GM23338 (cell line): Measurements from ENCODE around the gene EXOC5. TPM values are rescaled to one million over a fixed set of nuclear protein-coding genes. Genes with fewer than 3 reads are reported as not detected.
"Not testable (repeated sequence)": the region's sequence is repeated elsewhere in the genome, so short reads cannot be mapped to it uniquely, and the experiment has no call there.

Source experiments
- ATAC-seq: fragments of 200-7000 bp; cut with Tn5 transposase; 3 replicates; pipeline ENCODE4 v1.9.1; 2020
- DNase-seq: peaks from one replicate; pipeline ENCODE4 v3.0.0-alpha.2; 2015; ENCODE audit warnings: low spot score
- H2AFZ ChIP-seq: fragments of 200-600 bp; sonication (generic); 2 replicates; pipeline ENCODE4 v1.8.0; 2016; ENCODE audit warnings: antibody characterized with exemption, mild to moderate bottlenecking, moderate library complexity
- H3F3A ChIP-seq: fragments of 200-600 bp; sonication (generic); replicated peaks from 2 replicates; pipeline ENCODE4 v1.8.0; 2017; ENCODE audit warnings: antibody characterized with exemption, mixed run types, low read depth
- H3K27ac ChIP-seq: fragments of 200-600 bp; sonication (generic); 2 replicates; pipeline ENCODE4 v1.6.1; 2016; ENCODE audit warnings: low read depth
- H3K27me3 ChIP-seq: fragments of 200-600 bp; sonication (generic); 2 replicates; pipeline ENCODE4 v1.8.0; 2016; ENCODE audit warnings: mild to moderate bottlenecking, mixed run types, moderate library complexity; ENCODE audit not compliant: insufficient read depth
- H3K36me3 ChIP-seq: fragments of 200-600 bp; sonication (generic); 2 replicates; pipeline ENCODE4 v1.8.0; 2016; ENCODE audit warnings: mild to moderate bottlenecking; ENCODE audit not compliant: insufficient read depth
- H3K4me1 ChIP-seq: fragments of 200-600 bp; sonication (generic); 2 replicates; pipeline ENCODE4 v1.8.0; 2016; ENCODE audit warnings: mild to moderate bottlenecking, moderate library complexity; ENCODE audit not compliant: insufficient read depth
- H3K4me2 ChIP-seq: fragments of 200-600 bp; sonication (generic); 2 replicates; pipeline ENCODE4 v1.7.1; 2017; ENCODE audit warnings: mixed run types
- H3K4me3 ChIP-seq: fragments of 200-600 bp; sonication (generic); 2 replicates; pipeline ENCODE4 v1.6.1; 2016; ENCODE audit warnings: mixed run types
- H3K79me2 ChIP-seq: fragments of 200-600 bp; sonication (generic); replicated peaks from 2 replicates; pipeline ENCODE4 v1.8.0; 2017; ENCODE audit warnings: mild to moderate bottlenecking; ENCODE audit not compliant: insufficient read depth
- H3K9me2 ChIP-seq: fragments of 200-600 bp; sonication (generic); 2 replicates; pipeline ENCODE4 v1.8.0; 2017; ENCODE audit not compliant: insufficient read depth
- H4K20me1 ChIP-seq: fragments of 200-600 bp; sonication (generic); replicated peaks from 2 replicates; pipeline ENCODE4 v1.8.0; 2017; ENCODE audit warnings: mild to moderate bottlenecking; ENCODE audit not compliant: insufficient read depth
- H3K27ac Mint-ChIP-seq: 2 replicates; pipeline ENCODE4 v1.8.0; 2020; ENCODE audit warnings: inconsistent platforms, mild to moderate bottlenecking, moderate library complexity, mixed read lengths
- H3K27me3 Mint-ChIP-seq: 3 replicates; pipeline ENCODE4 v1.8.0; 2022; ENCODE audit warnings: low read depth, mild to moderate bottlenecking, moderate library complexity, mixed read lengths, inconsistent platforms; ENCODE audit not compliant: insufficient read depth, poor library complexity
- H3K36me3 Mint-ChIP-seq: 3 replicates; pipeline ENCODE4 v1.8.0; 2021; ENCODE audit warnings: low read depth, mild to moderate bottlenecking, inconsistent platforms, moderate library complexity, mixed read lengths
- H3K4me1 Mint-ChIP-seq: 3 replicates; pipeline ENCODE4 v1.8.0; 2020; ENCODE audit warnings: mild to moderate bottlenecking, inconsistent platforms, mixed read lengths
- H3K4me3 Mint-ChIP-seq: 3 replicates; pipeline ENCODE4 v1.8.0; 2021; ENCODE audit warnings: moderate library complexity, mild to moderate bottlenecking, inconsistent platforms, mixed read lengths
- H3K9me3 Mint-ChIP-seq: 3 replicates; pipeline ENCODE4 v1.8.0; 2020; ENCODE audit warnings: moderate library complexity, mild to moderate bottlenecking, inconsistent platforms, mixed read lengths
- CREB1 ChIP-seq: fragments of 250-450 bp; sonication (Bioruptor Pico); IDR thresholded peaks from 2 replicates; pipeline ENCODE4 v1.5.0; 2020; ENCODE audit warnings: low read depth, mild to moderate bottlenecking, moderate library complexity
- EZH2 ChIP-seq: fragments of 200-600 bp; sonication (generic); IDR thresholded peaks from one replicate; pipeline ENCODE4 v1.8.0; 2017; ENCODE audit warnings: antibody characterized with exemption, mild to moderate bottlenecking, low read depth; ENCODE audit not compliant: unreplicated experiment
- NANOG ChIP-seq: IDR thresholded peaks from 2 replicates; pipeline ENCODE4 v1.6.1; 2016; ENCODE audit warnings: antibody characterized with exemption, borderline replicate concordance
- STAT1 ChIP-seq: IDR thresholded peaks from one replicate; pipeline ENCODE4 v1.6.1; 2016; ENCODE audit warnings: antibody characterized with exemption; ENCODE audit not compliant: unreplicated experiment
- polyA plus RNA-seq: library from polyadenylated mRNA; unstranded; fragments of >200 nt; fragmentation: Nextera tagmentation; extraction: Ambion mirVana; gene quantifications from 2 replicates; pipeline ENCODE4 v1.2.1, GENCODE V29; 2016
- total RNA-seq: library from RNA; depleted of rRNA; stranded (reverse); fragments of >200 nt; shearing (Covaris generic); gene quantifications from 2 replicates; pipeline ENCODE4 v1.2.3, GENCODE V29; 2014
- TF ChIP-seq, protein P1 (sequence below), 2 experiments: fragments of 200-600 bp in 1 of 2; sonication (generic) in 1 of 2; conservative IDR thresholded peaks; 2 replicates each; pipeline versions ENCODE4 v1.5.1 to v1.6.1; 2016 to 2017; ENCODE audit warnings: antibody characterized with exemption in 2 of 2, low read depth in 2 of 2, mild to moderate bottlenecking in 2 of 2, moderate library complexity in 1 of 2
- TF ChIP-seq, protein P2 (sequence below): fragments of 250-450 bp; sonication (Bioruptor Pico); IDR thresholded peaks from 2 replicates; pipeline ENCODE4 v1.5.0; 2020; ENCODE audit warnings: mild to moderate bottlenecking, moderate library complexity

The EXOC5 gene
- total and polyA plus RNA-seq, 2 experiments from 2014 or later, result 26.4 to 55.9 TPM

DNA sequence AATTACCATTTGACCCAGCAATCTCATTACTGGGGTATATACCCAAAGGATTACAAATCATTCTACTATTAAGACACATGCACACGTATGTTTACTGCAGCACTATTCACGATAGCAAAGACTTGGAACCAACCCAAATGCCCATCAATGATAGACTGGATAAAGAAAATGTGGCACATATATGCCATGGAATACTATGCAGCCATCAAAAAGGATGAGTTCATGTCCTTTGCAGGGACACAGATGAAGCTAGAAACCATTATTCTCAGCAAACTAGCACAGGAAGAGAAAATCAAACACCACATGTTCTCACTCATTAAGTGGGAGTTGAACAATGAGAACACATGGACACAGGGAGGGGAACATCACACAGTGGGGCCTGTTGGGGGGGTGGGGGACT, 40.4 kb downstream of the EXOC5 start:
- not testable (repeated sequence) for H3K27me3 Mint-ChIP-seq, H3K9me3 Mint-ChIP-seq
- H3K4me1 Mint-ChIP-seq, result peaks cover 33% of the 10 kb centered on the region

DNA sequence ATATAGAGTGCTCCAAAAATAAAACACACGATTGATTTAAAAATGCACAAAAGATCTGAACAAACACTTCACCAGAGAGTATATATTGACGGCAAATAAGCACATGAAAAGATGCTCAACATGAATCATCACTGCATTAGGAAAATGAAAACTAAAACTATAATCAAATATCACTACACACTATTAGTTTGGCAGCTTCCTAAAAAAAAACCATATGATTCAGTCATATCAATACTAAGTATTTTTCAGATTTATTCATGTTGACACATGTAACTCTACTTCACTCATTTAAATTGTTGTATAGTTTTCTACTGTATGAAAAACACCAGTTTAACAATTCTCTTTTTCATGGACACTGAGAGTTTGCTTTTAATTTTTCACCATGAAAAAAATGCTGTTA, 41.6 kb downstream of the EXOC5 start:
- H3K27ac ChIP-seq, result no peak overlapping the region; the same call in 1 of the 2 replicates
- ATAC-seq (no peak), DNase-seq (no peak)
- no peaks in the 10 kb centered on the region for H4K20me1 ChIP-seq
- peaks cover 8% of the 10 kb centered on the region; the same call in 1 of the 2 replicates for H3K79me2 ChIP-seq
- no peak overlapping the region for H2AFZ ChIP-seq
- no peaks in the 10 kb centered on the region for H3F3A ChIP-seq
- Mint-ChIP-seq H3K9me3 (peaks cover 5% of the 10 kb centered on the region; the same call in 2 of the 3 replicates), H3K4me1 (peaks cover 38% of the 10 kb centered on the region), H3K36me3 (peaks cover 37% of the 10 kb centered on the region), H3K27me3 (no peaks in the 10 kb centered on the region), H3K4me3 (no peak overlapping the region), H3K27ac (peak overlapping the region; percentile 26; the same call in 1 of the 2 replicates)
- no peaks in the 10 kb centered on the region for H3K27me3 ChIP-seq
- TF ChIP-seq CREB1 (CRISPR knock-in tag) (no peak), NANOG (no peak), EZH2 (no peak), STAT1 (no peak)
- TF ChIP-seq, protein P1, sequence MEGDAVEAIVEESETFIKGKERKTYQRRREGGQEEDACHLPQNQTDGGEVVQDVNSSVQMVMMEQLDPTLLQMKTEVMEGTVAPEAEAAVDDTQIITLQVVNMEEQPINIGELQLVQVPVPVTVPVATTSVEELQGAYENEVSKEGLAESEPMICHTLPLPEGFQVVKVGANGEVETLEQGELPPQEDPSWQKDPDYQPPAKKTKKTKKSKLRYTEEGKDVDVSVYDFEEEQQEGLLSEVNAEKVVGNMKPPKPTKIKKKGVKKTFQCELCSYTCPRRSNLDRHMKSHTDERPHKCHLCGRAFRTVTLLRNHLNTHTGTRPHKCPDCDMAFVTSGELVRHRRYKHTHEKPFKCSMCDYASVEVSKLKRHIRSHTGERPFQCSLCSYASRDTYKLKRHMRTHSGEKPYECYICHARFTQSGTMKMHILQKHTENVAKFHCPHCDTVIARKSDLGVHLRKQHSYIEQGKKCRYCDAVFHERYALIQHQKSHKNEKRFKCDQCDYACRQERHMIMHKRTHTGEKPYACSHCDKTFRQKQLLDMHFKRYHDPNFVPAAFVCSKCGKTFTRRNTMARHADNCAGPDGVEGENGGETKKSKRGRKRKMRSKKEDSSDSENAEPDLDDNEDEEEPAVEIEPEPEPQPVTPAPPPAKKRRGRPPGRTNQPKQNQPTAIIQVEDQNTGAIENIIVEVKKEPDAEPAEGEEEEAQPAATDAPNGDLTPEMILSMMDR (conservative IDR thresholded peaks at IDR 0.05; ENCODE audit: low read depth in 2 of 2), result no peak
- TF ChIP-seq, protein P2, sequence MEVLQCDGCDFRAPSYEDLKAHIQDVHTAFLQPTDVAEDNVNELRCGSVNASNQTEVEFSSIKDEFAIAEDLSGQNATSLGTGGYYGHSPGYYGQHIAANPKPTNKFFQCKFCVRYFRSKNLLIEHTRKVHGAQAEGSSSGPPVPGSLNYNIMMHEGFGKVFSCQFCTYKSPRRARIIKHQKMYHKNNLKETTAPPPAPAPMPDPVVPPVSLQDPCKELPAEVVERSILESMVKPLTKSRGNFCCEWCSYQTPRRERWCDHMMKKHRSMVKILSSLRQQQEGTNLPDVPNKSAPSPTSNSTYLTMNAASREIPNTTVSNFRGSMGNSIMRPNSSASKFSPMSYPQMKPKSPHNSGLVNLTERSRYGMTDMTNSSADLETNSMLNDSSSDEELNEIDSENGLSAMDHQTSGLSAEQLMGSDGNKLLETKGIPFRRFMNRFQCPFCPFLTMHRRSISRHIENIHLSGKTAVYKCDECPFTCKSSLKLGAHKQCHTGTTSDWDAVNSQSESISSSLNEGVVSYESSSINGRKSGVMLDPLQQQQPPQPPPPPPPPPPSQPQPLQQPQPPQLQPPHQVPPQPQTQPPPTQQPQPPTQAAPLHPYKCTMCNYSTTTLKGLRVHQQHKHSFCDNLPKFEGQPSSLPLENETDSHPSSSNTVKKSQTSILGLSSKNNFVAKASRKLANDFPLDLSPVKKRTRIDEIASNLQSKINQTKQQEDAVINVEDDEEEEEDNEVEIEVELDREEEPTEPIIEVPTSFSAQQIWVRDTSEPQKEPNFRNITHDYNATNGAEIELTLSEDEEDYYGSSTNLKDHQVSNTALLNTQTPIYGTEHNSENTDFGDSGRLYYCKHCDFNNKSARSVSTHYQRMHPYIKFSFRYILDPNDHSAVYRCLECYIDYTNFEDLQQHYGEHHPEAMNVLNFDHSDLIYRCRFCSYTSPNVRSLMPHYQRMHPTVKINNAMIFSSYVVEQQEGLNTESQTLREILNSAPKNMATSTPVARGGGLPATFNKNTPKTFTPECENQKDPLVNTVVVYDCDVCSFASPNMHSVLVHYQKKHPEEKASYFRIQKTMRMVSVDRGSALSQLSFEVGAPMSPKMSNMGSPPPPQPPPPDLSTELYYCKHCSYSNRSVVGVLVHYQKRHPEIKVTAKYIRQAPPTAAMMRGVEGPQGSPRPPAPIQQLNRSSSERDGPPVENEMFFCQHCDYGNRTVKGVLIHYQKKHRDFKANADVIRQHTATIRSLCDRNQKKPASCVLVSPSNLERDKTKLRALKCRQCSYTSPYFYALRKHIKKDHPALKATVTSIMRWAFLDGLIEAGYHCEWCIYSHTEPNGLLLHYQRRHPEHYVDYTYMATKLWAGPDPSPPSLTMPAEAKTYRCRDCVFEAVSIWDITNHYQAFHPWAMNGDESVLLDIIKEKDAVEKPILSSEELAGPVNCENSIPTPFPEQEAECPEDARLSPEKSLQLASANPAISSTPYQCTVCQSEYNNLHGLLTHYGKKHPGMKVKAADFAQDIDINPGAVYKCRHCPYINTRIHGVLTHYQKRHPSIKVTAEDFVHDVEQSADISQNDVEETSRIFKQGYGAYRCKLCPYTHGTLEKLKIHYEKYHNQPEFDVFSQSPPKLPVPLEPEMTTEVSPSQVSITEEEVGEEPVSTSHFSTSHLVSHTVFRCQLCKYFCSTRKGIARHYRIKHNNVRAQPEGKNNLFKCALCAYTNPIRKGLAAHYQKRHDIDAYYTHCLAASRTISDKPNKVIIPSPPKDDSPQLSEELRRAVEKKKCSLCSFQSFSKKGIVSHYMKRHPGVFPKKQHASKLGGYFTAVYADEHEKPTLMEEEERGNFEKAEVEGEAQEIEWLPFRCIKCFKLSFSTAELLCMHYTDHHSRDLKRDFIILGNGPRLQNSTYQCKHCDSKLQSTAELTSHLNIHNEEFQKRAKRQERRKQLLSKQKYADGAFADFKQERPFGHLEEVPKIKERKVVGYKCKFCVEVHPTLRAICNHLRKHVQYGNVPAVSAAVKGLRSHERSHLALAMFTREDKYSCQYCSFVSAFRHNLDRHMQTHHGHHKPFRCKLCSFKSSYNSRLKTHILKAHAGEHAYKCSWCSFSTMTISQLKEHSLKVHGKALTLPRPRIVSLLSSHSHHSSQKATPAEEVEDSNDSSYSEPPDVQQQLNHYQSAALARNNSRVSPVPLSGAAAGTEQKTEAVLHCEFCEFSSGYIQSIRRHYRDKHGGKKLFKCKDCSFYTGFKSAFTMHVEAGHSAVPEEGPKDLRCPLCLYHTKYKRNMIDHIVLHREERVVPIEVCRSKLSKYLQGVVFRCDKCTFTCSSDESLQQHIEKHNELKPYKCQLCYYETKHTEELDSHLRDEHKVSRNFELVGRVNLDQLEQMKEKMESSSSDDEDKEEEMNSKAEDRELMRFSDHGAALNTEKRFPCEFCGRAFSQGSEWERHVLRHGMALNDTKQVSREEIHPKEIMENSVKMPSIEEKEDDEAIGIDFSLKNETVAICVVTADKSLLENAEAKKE (CRISPR knock-in tag), result no peak
- H3K9me2 ChIP-seq, result no peaks in the 10 kb centered on the region
- no peak overlapping the region for H3K4me2 ChIP-seq
- no peak overlapping the region for H3K4me3 ChIP-seq
- H3K36me3 ChIP-seq, result peaks cover 11% of the 10 kb centered on the region; the same call in 1 of the 2 replicates
- H3K4me1 ChIP-seq, result peaks cover 44% of the 10 kb centered on the region

More for the DNA sequence above, 40.4 kb downstream of the EXOC5 start:
- not testable (repeated sequence) for H2AFZ ChIP-seq, H3K27ac Mint-ChIP-seq, H3K27ac ChIP-seq, H3K9me2 ChIP-seq, H3K4me2 ChIP-seq, H3F3A ChIP-seq, H3K4me3 ChIP-seq, H3K79me2 ChIP-seq, DNase-seq, H4K20me1 ChIP-seq, H3K4me3 Mint-ChIP-seq, H3K27me3 ChIP-seq, ATAC-seq
- peaks cover 38% of the 10 kb centered on the region for H3K4me1 ChIP-seq
- peaks cover 17% of the 10 kb centered on the region; the same call in 1 of the 2 replicates for H3K36me3 ChIP-seq
- peaks cover 43% of the 10 kb centered on the region for H3K36me3 Mint-ChIP-seq
